ENCODE measurements around the gene MPZL1.
"Not testable (repeated sequence)": the region's sequence is repeated elsewhere in the genome, so short reads cannot be mapped to it uniquely, and the experiment has no call there.

The MPZL1 gene

DNA sequence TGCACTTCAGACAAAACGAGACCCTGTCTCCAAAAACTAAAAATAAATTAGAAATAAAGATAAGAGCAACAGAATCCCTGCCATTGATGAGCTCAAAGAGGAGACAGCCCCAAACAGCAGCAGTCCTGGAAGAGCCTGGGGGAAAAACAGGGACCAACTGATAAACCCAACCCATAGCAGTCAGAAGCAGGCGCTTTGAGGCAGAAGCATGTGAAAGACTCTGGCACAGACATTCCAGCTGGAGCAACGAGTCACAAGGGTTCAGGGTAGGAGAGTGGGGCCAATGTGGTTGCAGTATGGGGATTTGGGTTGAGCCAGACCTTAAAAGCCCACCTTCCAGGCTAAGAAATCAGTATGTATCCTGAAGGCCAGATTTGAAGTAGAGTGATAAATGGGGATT, 78.5 kb downstream of the MPZL1 start:
- no peaks in the 10 kb centered on the region for H3K36me3 ChIP-seq
- no peaks in the 10 kb centered on the region for H3K9me3 ChIP-seq
- no peaks in the 10 kb centered on the region for H3K27me3 ChIP-seq
- TF ChIP-seq CTCF (IDR thresholded peaks at IDR 0.05; ENCODE audit: low read depth, low read length), result no peak
- peak; percentile 48 for DNase-seq
- peaks cover 14% of the 10 kb centered on the region; the same call in 1 of the 2 replicates for H3K4me1 ChIP-seq
- no peak overlapping the region for H3K4me3 ChIP-seq (ENCODE audit: low read depth, low read length)

GRCh38 chr1:167802235-167802634, 80.5 kb downstream of the MPZL1 start:
- no peak for DNase-seq
- no peak overlapping the region for H3K4me3 ChIP-seq (ENCODE audit: low read depth, low read length)
- peaks cover 11% of the 10 kb centered on the region; the same call in 1 of the 2 replicates for H3K4me1 ChIP-seq
- no peaks in the 10 kb centered on the region for H3K9me3 ChIP-seq
- no peaks in the 10 kb centered on the region for H3K36me3 ChIP-seq
- H3K27me3 ChIP-seq, result no peaks in the 10 kb centered on the region
- TF ChIP-seq CTCF (IDR thresholded peaks at IDR 0.05; ENCODE audit: low read depth, low read length), result no peak

DNA sequence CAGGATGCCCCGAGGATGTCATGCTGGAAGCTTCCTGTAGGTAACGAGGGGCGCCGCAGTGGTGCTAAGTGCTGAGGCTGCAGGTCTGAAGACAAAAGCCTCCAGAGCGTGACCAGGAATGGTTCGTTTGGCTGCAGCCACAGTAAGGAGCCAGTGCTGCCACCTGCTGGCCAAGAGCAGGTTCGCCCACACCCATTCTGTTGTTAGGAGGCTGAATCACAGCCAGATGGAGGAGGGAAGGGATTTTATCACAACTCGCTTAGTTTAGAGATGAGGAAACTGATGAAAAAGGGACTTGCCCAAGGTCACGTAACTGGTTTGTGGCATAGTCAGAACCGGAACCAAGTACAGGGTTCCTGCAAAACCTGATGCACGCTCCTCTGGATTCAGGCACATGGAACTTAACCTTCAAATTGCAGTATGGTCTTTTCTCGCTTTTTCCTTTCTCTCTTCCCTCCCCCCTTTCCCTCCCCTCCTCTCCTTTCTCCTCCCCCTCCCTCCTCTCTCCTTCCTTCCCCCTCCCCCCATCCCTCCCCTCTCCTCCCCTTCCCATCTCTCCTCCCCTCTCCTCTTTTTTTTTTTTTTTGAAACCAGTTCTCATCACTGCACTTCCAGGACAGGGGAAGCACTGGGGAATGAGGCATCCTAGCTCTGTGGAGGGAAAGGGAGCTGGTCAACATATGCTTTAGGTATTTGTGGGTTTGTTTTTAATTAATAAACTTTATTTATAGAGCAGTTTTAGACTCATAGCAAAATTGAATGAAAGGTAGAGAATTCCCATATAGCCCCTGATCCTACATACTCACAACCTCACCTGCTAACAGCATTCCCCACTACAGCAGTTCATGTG, 81.8 kb downstream of the MPZL1 start:
- peak; percentile 99 for TF ChIP-seq CTCF (IDR thresholded peaks at IDR 0.05; ENCODE audit: low read depth, low read length)
- Histone ChIP-seq H3K27me3 (no peaks in the 10 kb centered on the region), H3K4me3 (ENCODE audit: low read depth, low read length) (no peak overlapping the region), H3K9me3 (no peaks in the 10 kb centered on the region), H3K4me1 (peaks cover 11% of the 10 kb centered on the region; the same call in 1 of the 2 replicates), H3K36me3 (no peaks in the 10 kb centered on the region)
- DNase-seq, result peak; percentile 94

GRCh38 chr1:167805041-167805556, 83.3 kb downstream of the MPZL1 start:
- no peak for DNase-seq
- H3K4me1 ChIP-seq, result peaks cover 11% of the 10 kb centered on the region; the same call in 1 of the 2 replicates

GRCh38 chr1:167806235-167806634, 84.5 kb downstream of the MPZL1 start:
- H3K36me3 ChIP-seq, DNase-seq, H3K27me3 ChIP-seq: not testable (repeated sequence)

More at GRCh38 chr1:167805041-167805556, 83.3 kb downstream of the MPZL1 start:
- Histone ChIP-seq H3K4me3 (ENCODE audit: low read depth, low read length) (no peak overlapping the region), H3K27me3 (no peaks in the 10 kb centered on the region), H3K9me3 (no peaks in the 10 kb centered on the region), H3K36me3 (no peaks in the 10 kb centered on the region)
- no peak for TF ChIP-seq CTCF (IDR thresholded peaks at IDR 0.05; ENCODE audit: low read depth, low read length)

GRCh38 chr1:167806676-167807075, 84.9 kb downstream of the MPZL1 start:
- not testable (repeated sequence) for H3K9me3 ChIP-seq; H3K4me3 ChIP-seq (ENCODE audit: low read depth, low read length); DNase-seq; H3K36me3 ChIP-seq; H3K27me3 ChIP-seq; H3K4me1 ChIP-seq

More at GRCh38 chr1:167806235-167806634, 84.5 kb downstream of the MPZL1 start:
- H3K4me1 ChIP-seq; H3K4me3 ChIP-seq (ENCODE audit: low read depth, low read length); H3K9me3 ChIP-seq: not testable (repeated sequence)

DNA sequence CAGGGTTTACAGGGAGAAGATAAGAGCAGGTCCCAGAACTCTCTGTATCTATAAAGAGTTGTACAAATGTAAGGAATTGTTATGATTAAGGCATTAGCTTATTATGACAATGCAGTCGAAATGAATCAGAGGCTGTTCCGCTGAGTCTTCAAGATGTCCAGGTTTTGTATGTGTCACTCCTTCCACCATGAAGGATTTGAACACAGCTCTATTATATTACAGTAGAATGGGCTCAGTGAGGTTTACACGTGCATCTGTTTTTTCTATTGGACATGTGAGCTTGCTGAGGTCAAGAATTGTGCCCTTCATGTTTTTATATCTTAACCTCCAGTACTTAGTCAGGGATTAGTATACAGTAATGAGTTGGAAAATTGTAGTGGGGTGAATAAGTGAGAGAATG, 86.3 kb downstream of the MPZL1 start:
- TF ChIP-seq CTCF (IDR thresholded peaks at IDR 0.05; ENCODE audit: low read depth, low read length), result no peak
- no peaks in the 10 kb centered on the region for H3K36me3 ChIP-seq
- H3K4me1 ChIP-seq, result peaks cover 8% of the 10 kb centered on the region; the same call in 1 of the 2 replicates
- H3K4me3 ChIP-seq (ENCODE audit: low read depth, low read length), result no peak overlapping the region
- H3K9me3 ChIP-seq, result no peaks in the 10 kb centered on the region
- no peak for DNase-seq
- H3K27me3 ChIP-seq, result no peaks in the 10 kb centered on the region
